ENCODE data around the gene SNX20.

DNA sequence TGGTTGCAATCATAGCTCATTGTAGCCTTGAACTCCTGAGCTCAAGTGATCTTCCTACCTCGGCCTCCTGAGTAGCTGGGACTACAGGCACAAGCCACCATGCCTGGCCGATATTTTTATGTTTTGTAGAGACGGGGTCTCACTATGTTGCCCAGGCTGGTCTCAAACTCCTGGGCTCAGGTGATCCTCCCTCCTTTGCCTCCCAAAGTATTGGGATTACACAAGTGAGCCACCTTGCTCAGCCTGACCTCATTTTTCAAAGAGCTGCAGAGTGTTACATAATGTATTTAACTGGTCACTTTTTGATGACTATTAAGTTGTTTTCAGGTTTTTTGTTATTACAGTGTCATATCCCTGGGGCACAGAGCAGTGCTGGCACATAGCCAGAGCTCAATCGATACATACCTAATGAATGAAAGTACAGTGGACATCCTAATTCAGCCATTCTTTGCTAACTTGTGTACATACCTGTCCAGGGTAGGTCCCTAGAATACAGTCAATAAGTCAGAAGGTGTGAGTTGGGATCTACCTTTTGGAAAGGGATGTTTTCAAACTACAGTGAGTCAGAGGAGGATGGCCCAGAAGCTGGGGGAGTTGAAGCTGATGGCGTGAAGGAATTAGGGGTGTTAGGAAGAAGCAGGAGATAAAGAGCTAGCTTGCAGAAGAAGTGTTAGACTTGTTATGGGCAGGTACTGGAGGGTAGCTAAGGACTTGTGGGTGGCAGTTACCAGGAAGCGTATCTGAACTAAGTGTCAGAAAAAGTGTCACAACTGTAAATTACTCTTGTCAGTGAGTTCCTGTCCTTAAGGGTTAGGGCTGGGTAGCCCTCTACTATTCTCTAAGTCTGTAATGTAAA lies 40.7 kb upstream of the SNX20 start:
- no peak for TF ChIP-seq CEBPB (IDR thresholded peaks at IDR 0.05; ENCODE audit: borderline replicate concordance, low read depth, low read length)
- TF ChIP-seq, protein P1, sequence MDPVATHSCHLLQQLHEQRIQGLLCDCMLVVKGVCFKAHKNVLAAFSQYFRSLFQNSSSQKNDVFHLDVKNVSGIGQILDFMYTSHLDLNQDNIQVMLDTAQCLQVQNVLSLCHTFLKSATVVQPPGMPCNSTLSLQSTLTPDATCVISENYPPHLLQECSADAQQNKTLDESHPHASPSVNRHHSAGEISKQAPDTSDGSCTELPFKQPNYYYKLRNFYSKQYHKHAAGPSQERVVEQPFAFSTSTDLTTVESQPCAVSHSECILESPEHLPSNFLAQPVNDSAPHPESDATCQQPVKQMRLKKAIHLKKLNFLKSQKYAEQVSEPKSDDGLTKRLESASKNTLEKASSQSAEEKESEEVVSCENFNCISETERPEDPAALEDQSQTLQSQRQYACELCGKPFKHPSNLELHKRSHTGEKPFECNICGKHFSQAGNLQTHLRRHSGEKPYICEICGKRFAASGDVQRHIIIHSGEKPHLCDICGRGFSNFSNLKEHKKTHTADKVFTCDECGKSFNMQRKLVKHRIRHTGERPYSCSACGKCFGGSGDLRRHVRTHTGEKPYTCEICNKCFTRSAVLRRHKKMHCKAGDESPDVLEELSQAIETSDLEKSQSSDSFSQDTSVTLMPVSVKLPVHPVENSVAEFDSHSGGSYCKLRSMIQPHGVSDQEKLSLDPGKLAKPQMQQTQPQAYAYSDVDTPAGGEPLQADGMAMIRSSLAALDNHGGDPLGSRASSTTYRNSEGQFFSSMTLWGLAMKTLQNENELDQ (CRISPR knock-in tag; IDR thresholded peaks at IDR 0.05; ENCODE audit: borderline replicate concordance), result no peak
- TF ChIP-seq TBP (CRISPR knock-in tag; IDR thresholded peaks at IDR 0.05), result no peak
- TF ChIP-seq NFE2L2 (IDR thresholded peaks at IDR 0.05; ENCODE audit: low read length), result no peak
- TF ChIP-seq, protein P2, sequence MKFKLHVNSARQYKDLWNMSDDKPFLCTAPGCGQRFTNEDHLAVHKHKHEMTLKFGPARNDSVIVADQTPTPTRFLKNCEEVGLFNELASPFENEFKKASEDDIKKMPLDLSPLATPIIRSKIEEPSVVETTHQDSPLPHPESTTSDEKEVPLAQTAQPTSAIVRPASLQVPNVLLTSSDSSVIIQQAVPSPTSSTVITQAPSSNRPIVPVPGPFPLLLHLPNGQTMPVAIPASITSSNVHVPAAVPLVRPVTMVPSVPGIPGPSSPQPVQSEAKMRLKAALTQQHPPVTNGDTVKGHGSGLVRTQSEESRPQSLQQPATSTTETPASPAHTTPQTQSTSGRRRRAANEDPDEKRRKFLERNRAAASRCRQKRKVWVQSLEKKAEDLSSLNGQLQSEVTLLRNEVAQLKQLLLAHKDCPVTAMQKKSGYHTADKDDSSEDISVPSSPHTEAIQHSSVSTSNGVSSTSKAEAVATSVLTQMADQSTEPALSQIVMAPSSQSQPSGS (CRISPR knock-in tag; IDR thresholded peaks at IDR 0.05), result no peak
- no peak for TF ChIP-seq ZBTB33 (CRISPR knock-in tag; IDR thresholded peaks at IDR 0.05)
- no peak for TF ChIP-seq CCDC6 (CRISPR knock-in tag; IDR thresholded peaks at IDR 0.05)
- no peak for TF ChIP-seq ZNF232 (CRISPR knock-in tag; IDR thresholded peaks at IDR 0.05; ENCODE audit: borderline replicate concordance)

All from HepG2 (cell line).